ENCODE results near the gene AZIN2.

The AZIN2 gene

GRCh38 chr1:33050221-33051076 is 30.5 kb upstream of the AZIN2 start:
- Histone ChIP-seq H3K9me3 (ENCODE audit: insufficient read depth, low read length) (no peaks in the 10 kb centered on the region), H3K27me3 (ENCODE audit: low read depth, low read length) (no peaks in the 10 kb centered on the region), H3K79me2 (ENCODE audit: low read length) (no peaks in the 10 kb centered on the region), H3K4me2 (ENCODE audit: low read length) (no peak overlapping the region), H3K4me3 (ENCODE audit: low read length) (no peak overlapping the region), H3K9ac (ENCODE audit: low read length) (no peak overlapping the region), H2AFZ (ENCODE audit: low read depth, low read length) (no peak overlapping the region), H3K4me1 (ENCODE audit: low read length) (no peaks in the 10 kb centered on the region), H3K36me3 (replicated peaks; ENCODE audit: low read depth, low read length) (no peaks in the 10 kb centered on the region), H4K20me1 (ENCODE audit: insufficient read depth, low read length) (no peaks in the 10 kb centered on the region), H3K27ac (ENCODE audit: low read length) (no peak overlapping the region)
- no peak for TF ChIP-seq CTCF (IDR thresholded peaks at IDR 0.05; ENCODE audit: low read depth, low read length)
- TF ChIP-seq EZH2phosphoT487 (IDR thresholded peaks at IDR 0.05; ENCODE audit: low read depth), result no peak

DNA sequence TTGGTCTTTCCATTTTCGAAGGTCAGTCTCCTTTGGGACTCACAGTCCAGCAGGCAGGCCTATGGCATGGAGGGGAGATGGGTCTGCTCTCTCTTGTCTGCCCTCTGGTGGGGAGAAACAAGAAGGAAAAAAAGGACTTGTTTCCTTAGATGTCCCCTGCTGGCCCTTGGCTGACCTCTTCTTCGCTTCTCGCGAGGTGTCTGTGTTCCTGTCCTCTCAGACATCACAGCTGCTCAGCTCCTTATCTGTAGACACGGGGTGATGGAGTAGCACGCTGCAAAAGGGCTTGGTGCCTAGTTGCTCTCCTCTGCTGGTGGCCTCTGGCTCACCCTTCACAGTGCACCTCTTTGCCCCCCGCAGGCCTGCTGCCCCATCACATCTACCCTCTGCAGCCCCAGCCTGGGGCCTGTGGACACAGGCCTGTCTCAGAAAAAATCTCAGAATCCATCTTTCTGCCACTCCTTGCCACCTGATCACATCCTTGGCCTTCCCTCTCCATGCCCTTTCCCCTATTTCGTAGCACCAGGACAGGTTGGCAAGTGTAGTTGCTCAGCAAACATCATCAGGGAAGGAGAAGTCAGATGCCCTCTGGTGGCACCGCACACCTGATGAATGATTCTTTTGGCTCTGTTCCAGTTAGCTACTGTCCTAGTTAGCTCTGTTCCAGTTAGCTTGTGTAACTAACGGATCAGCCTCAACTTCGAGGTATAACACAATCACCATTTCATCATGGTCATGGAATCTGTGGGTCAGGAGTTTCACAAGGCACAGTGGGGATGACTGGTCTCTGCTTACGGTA is 25.5 kb upstream of the AZIN2 start:
- H3K9me3 ChIP-seq (ENCODE audit: insufficient read depth, low read length), result no peaks in the 10 kb centered on the region
- no peaks in the 10 kb centered on the region for H3K79me2 ChIP-seq (ENCODE audit: low read length)
- no peak overlapping the region for H3K27ac ChIP-seq (ENCODE audit: low read length)
- no peak overlapping the region for H3K9ac ChIP-seq (ENCODE audit: low read length)
- no peaks in the 10 kb centered on the region for H3K36me3 ChIP-seq (replicated peaks; ENCODE audit: low read depth, low read length)
- no peaks in the 10 kb centered on the region for H3K27me3 ChIP-seq (ENCODE audit: low read depth, low read length)
- H3K4me2 ChIP-seq (ENCODE audit: low read length), result no peak overlapping the region; the same call in 1 of the 2 replicates
- no peak for TF ChIP-seq EZH2phosphoT487 (IDR thresholded peaks at IDR 0.05; ENCODE audit: low read depth)
- peak; percentile 55 for TF ChIP-seq CTCF (IDR thresholded peaks at IDR 0.05; ENCODE audit: low read depth, low read length)
- H3K4me1 ChIP-seq (ENCODE audit: low read length), result peaks cover 12% of the 10 kb centered on the region
- H4K20me1 ChIP-seq (ENCODE audit: insufficient read depth, low read length), result no peaks in the 10 kb centered on the region
- no peak overlapping the region for H2AFZ ChIP-seq (ENCODE audit: low read depth, low read length)
- no peak overlapping the region for H3K4me3 ChIP-seq (ENCODE audit: low read length)

DNA sequence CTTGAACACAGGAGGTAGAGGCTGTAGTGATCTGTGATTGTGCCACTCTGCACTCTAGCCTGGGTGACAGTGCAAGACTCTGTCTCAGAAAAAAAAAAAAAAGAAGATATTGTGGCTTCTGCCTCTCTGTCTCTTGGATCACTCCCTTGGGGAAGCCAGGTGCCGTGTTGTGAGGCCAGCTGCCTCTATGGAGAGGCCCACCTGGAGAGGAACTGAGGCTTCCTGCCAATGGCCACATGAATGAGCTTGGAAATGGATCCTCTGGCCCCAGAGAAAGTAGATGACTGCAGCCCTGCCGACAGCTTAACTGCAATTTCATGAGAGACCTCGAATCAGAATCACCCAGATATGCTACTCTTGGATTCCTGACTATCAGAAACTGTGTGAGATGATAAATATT is 24.5 kb upstream of the AZIN2 start:
- no peak overlapping the region for H3K4me3 ChIP-seq (ENCODE audit: low read length)
- H3K9ac ChIP-seq (ENCODE audit: low read length), result no peak overlapping the region
- no peaks in the 10 kb centered on the region for H3K36me3 ChIP-seq (replicated peaks; ENCODE audit: low read depth, low read length)
- no peaks in the 10 kb centered on the region for H3K79me2 ChIP-seq (ENCODE audit: low read length)
- H3K4me2 ChIP-seq (ENCODE audit: low read length), result no peak overlapping the region
- H4K20me1 ChIP-seq (ENCODE audit: insufficient read depth, low read length), result no peaks in the 10 kb centered on the region
- peaks cover 17% of the 10 kb centered on the region for H3K4me1 ChIP-seq (ENCODE audit: low read length)
- H3K27ac ChIP-seq (ENCODE audit: low read length), result no peak overlapping the region
- no peaks in the 10 kb centered on the region for H3K27me3 ChIP-seq (ENCODE audit: low read depth, low read length)
- H3K9me3 ChIP-seq (ENCODE audit: insufficient read depth, low read length), result no peaks in the 10 kb centered on the region
- H2AFZ ChIP-seq (ENCODE audit: low read depth, low read length), result no peak overlapping the region
- TF ChIP-seq CTCF (IDR thresholded peaks at IDR 0.05; ENCODE audit: low read depth, low read length) (no peak), EZH2phosphoT487 (IDR thresholded peaks at IDR 0.05; ENCODE audit: low read depth) (no peak)

DNA sequence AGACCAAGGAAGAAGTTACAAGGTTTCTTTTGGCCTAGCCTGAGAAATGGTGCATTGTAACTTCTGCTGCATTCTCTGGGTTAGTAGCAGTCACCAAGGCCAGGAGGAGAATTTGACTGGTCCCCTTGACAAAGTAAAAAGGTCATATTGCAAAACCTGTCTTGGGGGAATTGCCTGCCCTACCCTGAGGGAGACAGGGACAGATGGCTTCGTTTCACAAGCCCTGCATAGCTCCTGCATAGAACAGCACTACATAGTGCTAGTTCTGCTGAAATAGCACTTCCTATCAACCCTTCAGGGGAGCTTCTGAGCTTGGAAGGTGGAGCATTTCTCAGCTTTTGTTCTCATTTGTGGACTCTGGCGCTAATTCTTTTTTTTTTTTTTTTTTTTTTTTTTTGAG is 23.9 kb upstream of the AZIN2 start:
- Histone ChIP-seq H3K4me1 (ENCODE audit: low read length) (peaks cover 23% of the 10 kb centered on the region), H3K9me3 (ENCODE audit: insufficient read depth, low read length) (no peaks in the 10 kb centered on the region), H3K4me2 (ENCODE audit: low read length) (no peak overlapping the region), H3K36me3 (replicated peaks; ENCODE audit: low read depth, low read length) (no peaks in the 10 kb centered on the region), H4K20me1 (ENCODE audit: insufficient read depth, low read length) (no peaks in the 10 kb centered on the region), H3K9ac (ENCODE audit: low read length) (no peak overlapping the region), H3K27ac (ENCODE audit: low read length) (no peak overlapping the region), H3K4me3 (ENCODE audit: low read length) (no peak overlapping the region), H3K27me3 (ENCODE audit: low read depth, low read length) (no peaks in the 10 kb centered on the region), H3K79me2 (ENCODE audit: low read length) (no peaks in the 10 kb centered on the region), H2AFZ (ENCODE audit: low read depth, low read length) (no peak overlapping the region)
- TF ChIP-seq CTCF (IDR thresholded peaks at IDR 0.05; ENCODE audit: low read depth, low read length) (no peak), EZH2phosphoT487 (IDR thresholded peaks at IDR 0.05; ENCODE audit: low read depth) (no peak)
